SK-N-MC (cell line): Measurements from ENCODE around the gene TMEM101.

Experiments used
- EZH2 ChIP-seq: fragments of 200-600 bp; sonication (generic); IDR thresholded peaks from one replicate; pipeline ENCODE4 v1.6.1; 2017; ENCODE audit warnings: antibody characterized with exemption
- POLR2AphosphoS5 ChIP-seq: IDR thresholded peaks from 2 replicates; pipeline ENCODE4 v1.6.1; 2012; ENCODE audit warnings: mild to moderate bottlenecking, low read depth, low read length, borderline replicate concordance

- TF ChIP-seq POLR2AphosphoS5: no peak
- no peak for TF ChIP-seq EZH2
These were observed 27.4 kb downstream of the TMEM101 start for GRCh38 chr17:43987131-43988021.
